HepG2 (cell line): ENCODE data around the gene PAXX.

ENCODE experiments used
- CTCF ChIP-seq: sonication (generic); formaldehyde crosslinking; IDR thresholded peaks from 2 replicates; pipeline ENCODE4 v1.5.0; 2020; ENCODE audit warnings: mild to moderate bottlenecking, missing genetic modification reagents, moderate library complexity
- EZH2 ChIP-seq: conservative IDR thresholded peaks from 2 replicates; pipeline ENCODE4 v1.6.1; 2012; ENCODE audit warnings: mild to moderate bottlenecking, low read depth, low read length, moderate library complexity
- HOXA7 ChIP-seq: sonication (generic); formaldehyde crosslinking; IDR thresholded peaks from 2 replicates; pipeline ENCODE4 v1.8.1; 2022; ENCODE audit warnings: mild to moderate bottlenecking, missing genetic modification reagents, moderate library complexity
- POLR2AphosphoS5 ChIP-seq: IDR thresholded peaks from 2 replicates; pipeline ENCODE4 v1.6.1; 2012; ENCODE audit warnings: low read depth, low read length
- POLR2G ChIP-seq: fragments of 200-400 bp; formaldehyde crosslinking; IDR thresholded peaks from 2 replicates; pipeline ENCODE4 v1.6.1; 2018; ENCODE audit warnings: mild to moderate bottlenecking, low read depth, low read length, moderate library complexity

- no peak for TF ChIP-seq EZH2
- TF ChIP-seq CTCF (CRISPR knock-in tag), result no peak
- no peak for TF ChIP-seq POLR2AphosphoS5
- TF ChIP-seq POLR2G, result no peak
- TF ChIP-seq HOXA7 (CRISPR knock-in tag), result no peak
Measured at GRCh38 chr9:137034039-137034708, 42.0 kb downstream of the PAXX start.
